Ectodermal cell (in vitro differentiated cells): Measurements from ENCODE around the gene FKBP4.
"Not testable (repeated sequence)": the region's sequence is repeated elsewhere in the genome, so short reads cannot be mapped to it uniquely, and the experiment has no call there.

Experiments used
- H3K27ac ChIP-seq: 2 replicates; pipeline ENCODE4 v1.7.0; 2013; ENCODE audit warnings: mild to moderate bottlenecking, low read depth, low read length; ENCODE audit not compliant: insufficient read depth, poor library complexity, severe bottlenecking
- H3K27me3 ChIP-seq: 2 replicates; pipeline ENCODE4 v1.7.0; 2013; ENCODE audit warnings: mild to moderate bottlenecking, low read length; ENCODE audit not compliant: insufficient read depth, control insufficient read depth, poor library complexity, severe bottlenecking
- H3K36me3 ChIP-seq: one replicate; pipeline ENCODE4 v1.7.0; 2013; ENCODE audit warnings: low read length; ENCODE audit not compliant: control insufficient read depth, insufficient read depth
- H3K4me1 ChIP-seq: one replicate; pipeline ENCODE4 v1.7.0; 2013; ENCODE audit warnings: low read length; ENCODE audit not compliant: control insufficient read depth, insufficient read depth
- H3K4me3 ChIP-seq: 2 replicates; pipeline ENCODE4 v1.7.0; 2013; ENCODE audit warnings: low read depth, low read length, control low read depth; ENCODE audit not compliant: insufficient read depth
- H3K9me3 ChIP-seq: 2 replicates; pipeline ENCODE4 v1.7.0; 2013; ENCODE audit warnings: mild to moderate bottlenecking, low read length, moderate library complexity; ENCODE audit not compliant: control insufficient read depth
- WGBS, 2 experiments: methylation state at CpG; one replicate each; pipeline ENCODE4 v1.1.7; 2013; ENCODE audit warnings: missing lambda C conversion rate in 2 of 2; 5-methylcytosine and 5-hydroxymethylcytosine counted together

The FKBP4 gene

GRCh38 chr12:2759733-2760132 lies 35.0 kb upstream of the FKBP4 start:
- no peaks in the 10 kb centered on the region for H3K9me3 ChIP-seq
- peaks cover 9% of the 10 kb centered on the region for H3K4me1 ChIP-seq
- 77 to 80% methylated on average over 4 of the region's 4 CpGs for WGBS, 2 experiments
- no peak overlapping the region for H3K4me3 ChIP-seq
- H3K27me3 ChIP-seq, result no peaks in the 10 kb centered on the region
- H3K27ac ChIP-seq, result no peak overlapping the region
- no peaks in the 10 kb centered on the region for H3K36me3 ChIP-seq

- peaks cover 6% of the 10 kb centered on the region for H3K4me1 ChIP-seq
- H3K27ac ChIP-seq, result no peak overlapping the region
- H3K4me3 ChIP-seq, result no peak overlapping the region
- no peaks in the 10 kb centered on the region for H3K27me3 ChIP-seq
- no peaks in the 10 kb centered on the region for H3K36me3 ChIP-seq
- no peaks in the 10 kb centered on the region for H3K9me3 ChIP-seq
These were observed 30.4 kb upstream of the FKBP4 start for GRCh38 chr12:2764398-2764797.

- Histone ChIP-seq H3K4me3 (no peak overlapping the region), H3K27ac (no peak overlapping the region), H3K4me1 (peaks cover 3% of the 10 kb centered on the region), H3K9me3 (no peaks in the 10 kb centered on the region), H3K36me3 (no peaks in the 10 kb centered on the region), H3K27me3 (no peaks in the 10 kb centered on the region)
- WGBS, 2 experiments, result 92% methylated on average over 4 of the region's 4 CpGs
These were observed 29.7 kb upstream of the FKBP4 start for GRCh38 chr12:2765052-2765451.

- no peak overlapping the region for H3K27ac ChIP-seq
- H3K4me1 ChIP-seq, result no peaks in the 10 kb centered on the region
- H3K4me3 ChIP-seq, result no peak overlapping the region
- WGBS, 2 experiments, result 79 to 81% methylated on average over 6 of the region's 6 CpGs
- H3K9me3 ChIP-seq, result no peaks in the 10 kb centered on the region
- H3K27me3 ChIP-seq, result no peaks in the 10 kb centered on the region
- H3K36me3 ChIP-seq, result no peaks in the 10 kb centered on the region
These were observed 29.2 kb upstream of the FKBP4 start for GRCh38 chr12:2765608-2766007.

DNA sequence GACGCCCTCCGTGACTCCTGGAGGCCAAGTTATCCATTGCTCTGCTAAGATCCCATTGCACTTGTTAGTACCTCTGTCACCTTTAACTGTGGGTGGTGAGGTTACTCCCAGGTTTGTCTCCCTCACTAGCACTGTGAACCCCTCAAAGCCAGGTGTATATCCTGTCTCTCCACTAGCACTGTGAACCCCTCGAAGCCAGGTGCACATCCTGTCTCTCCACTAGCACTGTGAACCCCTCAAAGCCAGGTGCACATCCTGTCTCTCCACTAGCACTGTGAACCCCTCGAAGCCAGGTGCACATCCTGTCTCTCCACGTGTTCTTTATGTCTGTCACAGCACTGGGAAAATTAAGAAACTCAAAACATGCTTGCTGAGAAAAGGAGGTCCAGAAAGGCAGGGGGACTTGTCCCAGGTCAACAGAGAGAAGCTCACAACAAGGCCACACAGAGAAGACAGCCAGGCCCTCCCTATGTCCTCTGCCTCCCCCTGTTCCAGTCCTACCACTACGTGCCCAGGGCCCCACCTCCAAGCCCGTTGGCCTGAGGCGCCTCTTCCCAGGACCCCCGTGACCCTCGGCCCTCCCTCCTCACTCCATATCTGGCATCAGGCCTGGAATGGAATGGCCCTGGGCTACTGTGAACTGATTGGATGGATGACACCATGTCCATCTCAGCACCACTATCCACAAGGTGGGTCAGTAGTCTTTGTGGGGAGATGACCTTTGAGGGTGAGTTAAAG lies 26.4 kb upstream of the FKBP4 start:
- Histone ChIP-seq H3K4me1 (no peaks in the 10 kb centered on the region), H3K4me3 (no peak overlapping the region), H3K27ac (no peak overlapping the region), H3K27me3 (no peaks in the 10 kb centered on the region), H3K9me3 (no peaks in the 10 kb centered on the region), H3K36me3 (no peaks in the 10 kb centered on the region)
- 80 to 83% methylated on average over 10 of the region's 10 CpGs for WGBS, 2 experiments

- Histone ChIP-seq H3K4me1 (no peaks in the 10 kb centered on the region), H3K27ac (no peak overlapping the region), H3K36me3 (no peaks in the 10 kb centered on the region), H3K4me3 (no peak overlapping the region), H3K27me3 (no peaks in the 10 kb centered on the region), H3K9me3 (no peaks in the 10 kb centered on the region)
- 81 to 89% methylated on average over 11 of the region's 11 CpGs for WGBS, 2 experiments
These were observed 24.8 kb upstream of the FKBP4 start for GRCh38 chr12:2769866-2770533.

DNA sequence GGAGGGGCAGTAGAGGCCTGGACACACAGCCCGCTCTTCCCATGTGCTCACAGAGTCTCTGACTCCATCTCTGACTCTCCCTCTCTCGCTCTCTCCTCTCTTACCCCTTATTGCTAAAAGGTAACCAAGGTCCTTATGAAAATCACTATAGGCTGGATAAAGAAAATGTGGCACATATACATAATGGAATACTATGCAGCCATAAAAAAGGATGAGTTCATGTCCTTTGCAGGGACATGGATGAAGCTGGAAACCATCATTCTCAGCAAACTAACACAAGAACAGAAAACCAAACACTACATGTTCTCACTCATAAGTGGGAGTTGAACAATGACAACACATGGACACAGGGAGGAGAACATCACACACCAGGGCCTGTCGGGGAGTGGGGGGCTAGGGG lies 24.2 kb upstream of the FKBP4 start:
- 85 to 93% methylated on average over 3 of the region's 3 CpGs for WGBS, 2 experiments
- H3K36me3 ChIP-seq, H3K27ac ChIP-seq, H3K4me1 ChIP-seq, H3K9me3 ChIP-seq, H3K4me3 ChIP-seq, H3K27me3 ChIP-seq: not testable (repeated sequence)

GRCh38 chr12:2772370-2772769 lies 22.4 kb upstream of the FKBP4 start:
- no peak overlapping the region for H3K27ac ChIP-seq
- WGBS, 2 experiments, result 94% methylated on average over 4 of the region's 4 CpGs
- no peaks in the 10 kb centered on the region for H3K27me3 ChIP-seq
- peaks cover 11% of the 10 kb centered on the region for H3K4me1 ChIP-seq
- H3K36me3 ChIP-seq, result no peaks in the 10 kb centered on the region
- H3K9me3 ChIP-seq, result no peaks in the 10 kb centered on the region
- no peak overlapping the region for H3K4me3 ChIP-seq

- 87 to 89% methylated on average over 19 of the region's 19 CpGs for WGBS, 2 experiments
- Histone ChIP-seq H3K27ac (no peak overlapping the region), H3K36me3 (no peaks in the 10 kb centered on the region), H3K27me3 (no peaks in the 10 kb centered on the region), H3K4me3 (no peak overlapping the region), H3K4me1 (peaks cover 15% of the 10 kb centered on the region), H3K9me3 (no peaks in the 10 kb centered on the region)
These were observed 21.4 kb upstream of the FKBP4 start for GRCh38 chr12:2773199-2773875.

GRCh38 chr12:2775431-2775830 lies 19.3 kb upstream of the FKBP4 start:
- Histone ChIP-seq H3K27ac (no peak overlapping the region), H3K9me3 (no peaks in the 10 kb centered on the region), H3K4me3 (no peak overlapping the region), H3K36me3 (no peaks in the 10 kb centered on the region), H3K27me3 (no peaks in the 10 kb centered on the region), H3K4me1 (peaks cover 15% of the 10 kb centered on the region)
- 90 to 92% methylated on average over 8 of the region's 8 CpGs for WGBS, 2 experiments
